GM20000 (cell line): ENCODE measurements around the gene HMSD.
A peak's percentile ranks its signal among the peaks of the same experiment; 100 is the strongest.
"Not testable (repeated sequence)": the region's sequence is repeated elsewhere in the genome, so short reads cannot be mapped to it uniquely, and the experiment has no call there.

Source experiments
- DNase-seq: peaks from one replicate; pipeline ENCODE4 v3.0.0; 2012; ENCODE audit warnings: low spot score
- CTCF ChIP-seq: IDR thresholded peaks from 2 replicates; pipeline ENCODE4 v1.5.1; 2012; ENCODE audit warnings: mild to moderate bottlenecking, control low read depth; ENCODE audit errors: extremely low read depth, missing control alignments

The HMSD gene

GRCh38 chr18:63909870-63910269 lies 39.2 kb upstream of the HMSD start:
- peak; percentile 12 for DNase-seq
- TF ChIP-seq CTCF, result no peak

- no peak for DNase-seq
- TF ChIP-seq CTCF, result no peak
Observed at GRCh38 chr18:63917817-63918216, 31.3 kb upstream of the HMSD start.

- DNase-seq, result no peak
- no peak for TF ChIP-seq CTCF
Observed at GRCh38 chr18:63922049-63922448, 27.1 kb upstream of the HMSD start.

GRCh38 chr18:63924551-63924950 lies 24.6 kb upstream of the HMSD start:
- no peak for DNase-seq

GRCh38 chr18:63928331-63928730 lies 20.8 kb upstream of the HMSD start:
- DNase-seq, result no peak
- no peak for TF ChIP-seq CTCF

More at GRCh38 chr18:63924551-63924950, 24.6 kb upstream of the HMSD start:
- TF ChIP-seq CTCF, result no peak

- DNase-seq, result not testable (repeated sequence)
Observed at GRCh38 chr18:63929369-63929768, 19.7 kb upstream of the HMSD start.

GRCh38 chr18:63930773-63931354 lies 18.2 kb upstream of the HMSD start:
- DNase-seq, result no peak
- TF ChIP-seq CTCF, result no peak

GRCh38 chr18:63936156-63936931 lies 12.8 kb upstream of the HMSD start:
- DNase-seq, result peak; percentile 85
- TF ChIP-seq CTCF, result peak; percentile 79
